Spleen (tissue), 11 donors: ENCODE results near the gene CENPT. TPM values are rescaled to one million over a fixed set of nuclear protein-coding genes. Genes with fewer than 3 reads are reported as not detected.

Source experiments
- DNase-seq: peaks from one replicate; pipeline ENCODE4 v3.0.0-alpha.2; 2020
- H3K27ac ChIP-seq, 8 donors: fragments of 200-600 bp; sonication (generic) in 7 of 8; 1 replicate in 4 of 8; 2 replicates in 4 of 8; pipeline versions ENCODE4 v1.5.0 to v1.8.0; 2016 to 2021; ENCODE audit warnings: inconsistent platforms in 4 of 8, mild to moderate bottlenecking in 4 of 8, moderate library complexity in 1 of 8
- H3K27me3 ChIP-seq, 7 donors: fragments of 200-600 bp; sonication (generic) in 6 of 7; replicated peaks in 1 of 7; 1 replicate in 4 of 7; 2 replicates in 3 of 7; pipeline versions ENCODE4 v1.5.0 to v1.8.0; 2016 to 2021; ENCODE audit warnings: inconsistent platforms in 3 of 7, mild to moderate bottlenecking in 1 of 7
- H3K36me3 ChIP-seq, 6 donors: fragments of 200-600 bp; sonication (generic) in 5 of 6; 1 replicate in 4 of 6; 2 replicates in 2 of 6; pipeline versions ENCODE4 v1.5.0 to v1.8.0; 2016 to 2021; ENCODE audit warnings: inconsistent platforms in 2 of 6
- H3K4me1 ChIP-seq, 6 donors: fragments of 200-600 bp; sonication (generic) in 5 of 6; 1 replicate in 3 of 6; 2 replicates in 3 of 6; pipeline versions ENCODE4 v1.5.0 to v1.8.0; 2016 to 2021; ENCODE audit warnings: inconsistent platforms in 3 of 6
- H3K4me3 ChIP-seq, 8 donors: fragments of 200-600 bp; sonication (generic) in 7 of 8; 1 replicate in 4 of 8; 2 replicates in 4 of 8; pipeline versions ENCODE4 v1.5.0 to v1.8.0; 2016 to 2021; ENCODE audit warnings: inconsistent platforms in 4 of 8, mild to moderate bottlenecking in 4 of 8, moderate library complexity in 2 of 8
- H3K9me3 ChIP-seq, 8 donors: fragments of 200-600 bp; sonication (generic) in 7 of 8; 1 replicate in 4 of 8; 2 replicates in 4 of 8; pipeline versions ENCODE4 v1.5.0 to v1.8.0; 2016 to 2021; ENCODE audit warnings: inconsistent platforms in 4 of 8
- CTCF ChIP-seq, 11 experiments: fragments of 200-600 bp in 7 of 11; fragments of 450-650 bp in 4 of 11; sonication (generic) in 4 of 11; IDR thresholded peaks in 8 of 11; conservative IDR thresholded peaks in 3 of 11; 1 replicate in 7 of 11; 2 replicates in 4 of 11; pipeline versions ENCODE4 v1.4.0 to v1.8.0; 2016 to 2021; ENCODE audit warnings: antibody characterized with exemption in 11 of 11, inconsistent platforms in 4 of 11, mild to moderate bottlenecking in 1 of 11
- POLR2A ChIP-seq, 3 donors: fragments of 450-650 bp; IDR thresholded peaks; one replicate each; pipeline ENCODE4 v1.5.1; 2017; ENCODE audit warnings: antibody characterized with exemption in 3 of 3, mild to moderate bottlenecking in 1 of 3
- POLR2AphosphoS5 ChIP-seq, 3 donors: sonication (generic); formaldehyde crosslinking; IDR thresholded peaks; one replicate each; pipeline ENCODE4 v1.5.1; 2017; ENCODE audit warnings: antibody characterized with exemption in 3 of 3
- WGBS, 5 donors: extraction: QIAGEN DNeasy Blood & Tissue Kit in 3 of 5; methylation state at CpG; one replicate each; pipeline versions ENCODE4 v1.1.5 to v1.1.7; 2013 to 2018; 5-methylcytosine and 5-hydroxymethylcytosine counted together
- intact Hi-C: fragments of 100-400 bp; cut with DNase I; formaldehyde crosslinking; loops from one replicate; pipeline ENCODE4 v1.15.0; 2023; ENCODE audit warnings: low total_unique reads
- polyA plus RNA-seq, 3 donors: library from polyadenylated mRNA; stranded (reverse); fragments of 200-250 nt; gene quantifications; one replicate each; pipeline ENCODE4 v1.2.1, GENCODE V29; 2013
- total RNA-seq, 7 donors: library from RNA; depleted of rRNA in 3 of 7; stranded (reverse); fragments of >200 nt in 3 of 7; fragmentation: NEBNext Ultra II Directional in 4 of 7; extraction: Animal tissue kit (Norgen Biotek cat#: 25700) in 4 of 7; gene quantifications; one replicate each; pipeline versions ENCODE4 v1.1.0 to v1.2.1, GENCODE V29; 2016 to 2021
- donor health status: healthy with polysubstance abuse.
- donor health status: DM: no; HTN: no; CAD: no; lungs with moderate emphysema.
- donor health status: DM: no; HTN: no; CAD: no.
- donor health status: Bipolar disorder and iron deficiency.
- donor health status: healthy.
- donor health status: DM: no; HTN: no; CAD: no.
- donor health status: DM: yes; HTN: yes; CAD: no.

Gene CENPT
- total and polyA plus RNA-seq, 10 donors = 43.2 to 101 (median 53.4) TPM

GRCh38 chr16:67885976-67886375 is 38.5 kb upstream of the CENPT start:
- Histone ChIP-seq H3K4me1 (peaks cover 0 to 12% (median 3%) of the 10 kb centered on the region in 6 donors), H3K27me3 (no peaks in the 10 kb centered on the region), H3K4me3 (no peak overlapping the region), H3K36me3 (peaks cover 0 to 69% (median 56%) of the 10 kb centered on the region in 6 donors), H3K9me3 (no peaks in the 10 kb centered on the region), H3K27ac (no peak overlapping the region)
- no peak for TF ChIP-seq POLR2A (IDR thresholded peaks at IDR 0.05)
- TF ChIP-seq POLR2AphosphoS5 (IDR thresholded peaks at IDR 0.05) = peak in 1 of 3 donors; percentile 39
- no peak for TF ChIP-seq CTCF (IDR thresholded peaks at IDR 0.05 in 8 of 11, conservative IDR thresholded peaks at IDR 0.05 in 3 of 11)
- DNase-seq = no peak
- WGBS, 5 donors = 92 to 97% (median 95%) methylated on average over 9 to 19 of the region's 19 CpGs
- intact Hi-C loops = no loop called here

- H3K36me3 ChIP-seq = peaks cover 0 to 73% (median 60%) of the 10 kb centered on the region in 6 donors
- no peak for DNase-seq
- H3K4me3 ChIP-seq = no peak overlapping the region
- H3K4me1 ChIP-seq = peaks cover 0 to 12% (median 3%) of the 10 kb centered on the region in 6 donors
- WGBS, 5 donors = 89 to 99% (median 94%) methylated on average over 12 of the region's 12 CpGs
- no peaks in the 10 kb centered on the region for H3K9me3 ChIP-seq
- no peak overlapping the region for H3K27ac ChIP-seq
- TF ChIP-seq CTCF (IDR thresholded peaks at IDR 0.05 in 8 of 11, conservative IDR thresholded peaks at IDR 0.05 in 3 of 11) = no peak
- TF ChIP-seq POLR2A (IDR thresholded peaks at IDR 0.05) = no peak
- TF ChIP-seq POLR2AphosphoS5 (IDR thresholded peaks at IDR 0.05) = peak in 1 of 3 donors; percentile 25
- H3K27me3 ChIP-seq = no peaks in the 10 kb centered on the region
- intact Hi-C loops = no loop called here
These were observed 38.1 kb upstream of the CENPT start for GRCh38 chr16:67885545-67885944.

GRCh38 chr16:67884684-67885083 is 37.2 kb upstream of the CENPT start, which contains the start of gene NRN1L:
TSS of gene NRN1L (plus strand) at chr16:67884885. CDS start at chr16:67884904, 19 bp downstream.
- peaks cover 0 to 82% (median 69%) of the 10 kb centered on the region in 6 donors for H3K36me3 ChIP-seq
- WGBS, 5 donors = 57 to 84% (median 75%) methylated on average over 9 to 22 of the region's 22 CpGs
- H3K4me3 ChIP-seq = no peak within 1 kb of the TSS
- no peaks in the 10 kb centered on the region for H3K27me3 ChIP-seq
- peak within 1 kb of the TSS in 1 of 8 donors; percentile 17 for H3K27ac ChIP-seq
- intact Hi-C loops = no loop called here
- H3K4me1 ChIP-seq = peaks cover 0 to 12% (median 3%) of the 10 kb centered on the region in 6 donors
- TF ChIP-seq POLR2AphosphoS5 (IDR thresholded peaks at IDR 0.05) (peak; percentile 13 to 64 (median 33)), POLR2A (IDR thresholded peaks at IDR 0.05) (no peak)
- DNase-seq = peak; percentile 73
- no peaks in the 10 kb centered on the region for H3K9me3 ChIP-seq

GRCh38 chr16:67883872-67884261 is 36.4 kb upstream of the CENPT start:
- no peak overlapping the region for H3K4me3 ChIP-seq
- peaks cover 0 to 90% (median 77%) of the 10 kb centered on the region in 6 donors for H3K36me3 ChIP-seq

More at GRCh38 chr16:67883872-67884261, 36.4 kb upstream of the CENPT start:
- no peaks in the 10 kb centered on the region for H3K9me3 ChIP-seq
- H3K27ac ChIP-seq = peak overlapping the region in 1 of 8 donors; percentile 17
- H3K4me1 ChIP-seq = peaks cover 0 to 12% (median 3%) of the 10 kb centered on the region in 6 donors
- TF ChIP-seq POLR2A (IDR thresholded peaks at IDR 0.05) (no peak), POLR2AphosphoS5 (IDR thresholded peaks at IDR 0.05) (peak in 1 of 3 donors; percentile 53), CTCF (IDR thresholded peaks at IDR 0.05 in 8 of 11, conservative IDR thresholded peaks at IDR 0.05 in 3 of 11) (peak in 10 of 11 experiments; percentile 82 to 93 (median 90))
- DNase-seq = peak; percentile 92
- WGBS, 5 donors = 55 to 76% (median 60%) methylated on average over 8 to 11 of the region's 11 CpGs
- H3K27me3 ChIP-seq = no peaks in the 10 kb centered on the region
- intact Hi-C loops = no loop called here
